Measurements from ENCODE around the gene TXN2.

DNA sequence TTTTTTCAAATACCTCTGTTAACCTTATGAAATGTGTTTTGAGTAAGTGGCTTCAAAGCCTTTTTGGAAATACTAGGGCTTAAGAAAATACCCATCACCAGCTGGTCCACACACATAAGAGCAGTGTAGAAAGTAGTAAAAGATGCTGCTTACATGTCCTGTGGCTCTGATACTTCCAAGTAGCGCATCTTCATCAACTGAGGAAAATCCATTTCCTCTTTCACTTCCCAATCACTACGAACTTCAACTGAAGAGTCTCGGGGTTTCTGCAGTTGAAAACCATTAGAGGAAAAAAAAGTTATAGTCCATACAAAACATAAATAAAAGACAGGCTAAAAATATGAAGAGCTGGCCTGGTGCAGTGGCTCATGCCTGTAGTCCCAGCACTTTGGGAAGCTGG is 39.0 kb upstream of the TXN2 start:
- TF ChIP-seq, protein P1, sequence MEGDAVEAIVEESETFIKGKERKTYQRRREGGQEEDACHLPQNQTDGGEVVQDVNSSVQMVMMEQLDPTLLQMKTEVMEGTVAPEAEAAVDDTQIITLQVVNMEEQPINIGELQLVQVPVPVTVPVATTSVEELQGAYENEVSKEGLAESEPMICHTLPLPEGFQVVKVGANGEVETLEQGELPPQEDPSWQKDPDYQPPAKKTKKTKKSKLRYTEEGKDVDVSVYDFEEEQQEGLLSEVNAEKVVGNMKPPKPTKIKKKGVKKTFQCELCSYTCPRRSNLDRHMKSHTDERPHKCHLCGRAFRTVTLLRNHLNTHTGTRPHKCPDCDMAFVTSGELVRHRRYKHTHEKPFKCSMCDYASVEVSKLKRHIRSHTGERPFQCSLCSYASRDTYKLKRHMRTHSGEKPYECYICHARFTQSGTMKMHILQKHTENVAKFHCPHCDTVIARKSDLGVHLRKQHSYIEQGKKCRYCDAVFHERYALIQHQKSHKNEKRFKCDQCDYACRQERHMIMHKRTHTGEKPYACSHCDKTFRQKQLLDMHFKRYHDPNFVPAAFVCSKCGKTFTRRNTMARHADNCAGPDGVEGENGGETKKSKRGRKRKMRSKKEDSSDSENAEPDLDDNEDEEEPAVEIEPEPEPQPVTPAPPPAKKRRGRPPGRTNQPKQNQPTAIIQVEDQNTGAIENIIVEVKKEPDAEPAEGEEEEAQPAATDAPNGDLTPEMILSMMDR (IDR thresholded peaks at IDR 0.05), result no peak
- TF ChIP-seq POLR2A (IDR thresholded peaks at IDR 0.05), result no peak
